ENCODE results near the gene SFPQ.

SFPQ gene

GRCh38 chr1:35179908-35180307, 13.0 kb downstream of the SFPQ start:
- no peak overlapping the region for H3K4me3 ChIP-seq (ENCODE audit: low read depth, low read length)
- TF ChIP-seq CTCF (IDR thresholded peaks at IDR 0.05; ENCODE audit: insufficient read depth, low read depth, low read length, missing control alignments), result no peak

DNA sequence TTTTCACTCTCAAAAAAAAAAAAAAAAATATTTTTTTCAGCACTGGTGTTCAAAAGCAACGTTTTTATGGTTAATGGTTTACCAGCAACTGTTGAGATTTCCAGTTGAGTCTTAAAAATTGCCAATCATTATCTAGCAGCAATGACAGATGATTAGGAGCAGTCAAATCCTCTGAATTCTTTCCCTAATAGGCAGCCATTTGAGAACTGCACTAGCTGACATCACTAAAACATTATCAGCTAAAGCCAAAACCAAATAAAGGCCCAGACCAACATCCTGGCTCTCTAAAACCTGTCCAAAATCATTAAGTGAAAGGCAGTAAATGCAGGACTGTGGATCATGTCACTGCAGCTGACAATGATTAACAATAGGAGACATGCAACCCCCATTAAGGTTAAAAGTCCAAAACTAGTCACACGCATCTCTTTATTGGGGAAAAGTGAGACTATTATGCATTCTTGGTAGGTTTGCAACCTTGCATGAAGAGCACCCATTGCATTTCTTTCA, 14.0 kb downstream of the SFPQ start:
- H3K4me3 ChIP-seq (ENCODE audit: low read depth, low read length), result no peak overlapping the region
- no peak for DNase-seq (ENCODE audit: low read depth)
- no peak for TF ChIP-seq CTCF (IDR thresholded peaks at IDR 0.05; ENCODE audit: insufficient read depth, low read depth, low read length, missing control alignments)

More at GRCh38 chr1:35179908-35180307, 13.0 kb downstream of the SFPQ start:
- no peak for DNase-seq (ENCODE audit: low read depth)

DNA sequence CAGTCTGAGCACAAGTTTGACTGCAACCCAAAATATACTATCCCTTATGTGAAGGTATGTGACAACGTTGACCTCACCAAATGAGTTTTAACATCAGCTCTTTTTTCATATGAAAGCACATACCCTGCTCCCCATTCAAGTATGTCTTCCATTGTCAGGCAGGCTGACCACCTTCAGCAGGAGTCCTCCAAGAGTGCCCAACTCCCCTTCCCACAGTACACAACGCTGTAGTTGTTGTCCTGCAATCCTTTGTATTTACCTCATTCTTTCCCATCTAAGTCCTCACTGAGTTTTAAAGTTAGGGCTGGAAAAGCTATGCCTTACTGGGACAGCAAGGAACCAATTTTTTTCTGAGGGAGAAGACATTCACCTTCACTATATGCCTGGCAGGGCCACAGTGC, 14.7 kb downstream of the SFPQ start:
- DNase-seq (ENCODE audit: low read depth), result no peak
- no peak for TF ChIP-seq CTCF (IDR thresholded peaks at IDR 0.05; ENCODE audit: insufficient read depth, low read depth, low read length, missing control alignments)
- no peak overlapping the region for H3K4me3 ChIP-seq (ENCODE audit: low read depth, low read length)

GRCh38 chr1:35177237-35177786, 15.6 kb downstream of the SFPQ start:
- TF ChIP-seq CTCF (IDR thresholded peaks at IDR 0.05; ENCODE audit: insufficient read depth, low read depth, low read length, missing control alignments), result no peak
- DNase-seq (ENCODE audit: low read depth), result no peak
- H3K4me3 ChIP-seq (ENCODE audit: low read depth, low read length), result no peak overlapping the region

DNA sequence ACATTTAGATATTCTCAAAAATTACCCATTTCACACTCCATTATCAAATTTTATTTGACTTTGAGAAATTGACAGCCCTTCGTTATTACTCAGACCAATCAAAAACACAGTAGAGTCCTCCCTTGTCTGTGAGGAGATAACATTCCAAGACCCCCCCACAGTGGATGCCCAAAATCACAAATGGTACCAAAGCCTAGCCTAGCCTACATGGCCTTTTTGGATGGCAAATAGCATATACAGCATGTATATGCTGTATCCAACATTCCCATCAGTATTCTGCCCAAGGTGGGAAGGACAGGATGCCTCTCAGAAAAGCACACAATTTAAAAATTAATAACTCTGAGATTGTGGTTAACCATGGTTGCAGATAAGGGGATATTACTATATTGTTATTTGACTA, 17.3 kb downstream of the SFPQ start:
- DNase-seq (ENCODE audit: low read depth), result no peak
- H3K4me3 ChIP-seq (ENCODE audit: low read depth, low read length), result no peak overlapping the region
- TF ChIP-seq CTCF (IDR thresholded peaks at IDR 0.05; ENCODE audit: insufficient read depth, low read depth, low read length, missing control alignments), result no peak

- DNase-seq (ENCODE audit: low read depth), result no peak
- no peak overlapping the region for H3K4me3 ChIP-seq (ENCODE audit: low read depth, low read length)
- TF ChIP-seq CTCF (IDR thresholded peaks at IDR 0.05; ENCODE audit: insufficient read depth, low read depth, low read length, missing control alignments), result no peak
Measured at GRCh38 chr1:35175098-35175576, 17.8 kb downstream of the SFPQ start.
